Neutrophil (primary cell): ENCODE measurements around the gene MT1A.
A peak's percentile ranks its signal among the peaks of the same experiment; 100 is the strongest.

Experiments used
- H3K27ac ChIP-seq: fragments of 200-600 bp; sonication (generic); 2 replicates; pipeline ENCODE4 v1.5.1; 2016; ENCODE audit warnings: mild to moderate bottlenecking, moderate library complexity
- H3K27me3 ChIP-seq: fragments of 200-600 bp; sonication (generic); 2 replicates; pipeline ENCODE4 v1.6.0; 2016; ENCODE audit warnings: mild to moderate bottlenecking
- H3K36me3 ChIP-seq: fragments of 200-600 bp; sonication (generic); 2 replicates; pipeline ENCODE4 v1.5.1; 2017
- H3K4me1 ChIP-seq, 2 experiments: fragments of 200-600 bp in 1 of 2; sonication (generic) in 1 of 2; 1 replicate in 1 of 2; 2 replicates in 1 of 2; pipeline versions ENCODE4 v1.5.1 to v1.6.1; 2013 to 2016; ENCODE audit warnings: low read depth in 1 of 2, low read length in 1 of 2, mild to moderate bottlenecking in 1 of 2, moderate library complexity in 1 of 2; ENCODE audit not compliant: control insufficient read depth in 1 of 2, insufficient read depth in 1 of 2
- H3K4me3 ChIP-seq, 2 experiments: fragments of 200-600 bp in 1 of 2; sonication (generic) in 1 of 2; 1 replicate in 1 of 2; 2 replicates in 1 of 2; pipeline ENCODE4 v1.5.1; 2013 to 2016; ENCODE audit warnings: low read depth in 1 of 2, low read length in 1 of 2, mild to moderate bottlenecking in 1 of 2, moderate library complexity in 1 of 2
- H3K9me3 ChIP-seq: fragments of 200-600 bp; sonication (generic); 2 replicates; pipeline ENCODE4 v1.5.1; 2016
- TF ChIP-seq, protein P1 (sequence below): fragments of 200-600 bp; sonication (generic); IDR thresholded peaks from 2 replicates; pipeline ENCODE4 v1.5.1; 2016; ENCODE audit warnings: antibody characterized with exemption

MT1A gene

DNA sequence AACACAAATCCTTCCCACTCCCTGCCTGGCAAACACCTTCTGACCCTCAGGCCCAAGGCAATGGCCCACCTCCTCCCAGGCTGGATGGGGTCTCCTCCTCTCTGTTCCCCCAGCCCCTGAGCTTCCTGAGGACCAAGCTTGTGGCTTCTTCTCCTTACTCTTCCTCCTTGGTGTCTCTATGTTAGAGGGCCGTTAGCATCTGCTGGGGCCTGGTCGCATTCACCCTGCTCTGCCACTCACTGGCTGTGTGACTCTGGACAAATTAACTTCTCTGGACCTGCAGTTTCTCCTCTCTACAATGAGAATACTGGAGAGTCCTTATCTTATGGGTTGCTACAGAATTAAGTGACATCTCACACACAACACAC is 30.8 kb upstream of the MT1A start:
- Histone ChIP-seq H3K4me3 (peak overlapping the region; percentile 66 to 75), H3K36me3 (no peaks in the 10 kb centered on the region), H3K27ac (peak overlapping the region; percentile 73), H3K4me1 (peaks cover 26 to 27% of the 10 kb centered on the region in 2 experiments), H3K27me3 (peaks cover 14% of the 10 kb centered on the region), H3K9me3 (no peaks in the 10 kb centered on the region)
- TF ChIP-seq, protein P1, sequence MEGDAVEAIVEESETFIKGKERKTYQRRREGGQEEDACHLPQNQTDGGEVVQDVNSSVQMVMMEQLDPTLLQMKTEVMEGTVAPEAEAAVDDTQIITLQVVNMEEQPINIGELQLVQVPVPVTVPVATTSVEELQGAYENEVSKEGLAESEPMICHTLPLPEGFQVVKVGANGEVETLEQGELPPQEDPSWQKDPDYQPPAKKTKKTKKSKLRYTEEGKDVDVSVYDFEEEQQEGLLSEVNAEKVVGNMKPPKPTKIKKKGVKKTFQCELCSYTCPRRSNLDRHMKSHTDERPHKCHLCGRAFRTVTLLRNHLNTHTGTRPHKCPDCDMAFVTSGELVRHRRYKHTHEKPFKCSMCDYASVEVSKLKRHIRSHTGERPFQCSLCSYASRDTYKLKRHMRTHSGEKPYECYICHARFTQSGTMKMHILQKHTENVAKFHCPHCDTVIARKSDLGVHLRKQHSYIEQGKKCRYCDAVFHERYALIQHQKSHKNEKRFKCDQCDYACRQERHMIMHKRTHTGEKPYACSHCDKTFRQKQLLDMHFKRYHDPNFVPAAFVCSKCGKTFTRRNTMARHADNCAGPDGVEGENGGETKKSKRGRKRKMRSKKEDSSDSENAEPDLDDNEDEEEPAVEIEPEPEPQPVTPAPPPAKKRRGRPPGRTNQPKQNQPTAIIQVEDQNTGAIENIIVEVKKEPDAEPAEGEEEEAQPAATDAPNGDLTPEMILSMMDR, result no peak

DNA sequence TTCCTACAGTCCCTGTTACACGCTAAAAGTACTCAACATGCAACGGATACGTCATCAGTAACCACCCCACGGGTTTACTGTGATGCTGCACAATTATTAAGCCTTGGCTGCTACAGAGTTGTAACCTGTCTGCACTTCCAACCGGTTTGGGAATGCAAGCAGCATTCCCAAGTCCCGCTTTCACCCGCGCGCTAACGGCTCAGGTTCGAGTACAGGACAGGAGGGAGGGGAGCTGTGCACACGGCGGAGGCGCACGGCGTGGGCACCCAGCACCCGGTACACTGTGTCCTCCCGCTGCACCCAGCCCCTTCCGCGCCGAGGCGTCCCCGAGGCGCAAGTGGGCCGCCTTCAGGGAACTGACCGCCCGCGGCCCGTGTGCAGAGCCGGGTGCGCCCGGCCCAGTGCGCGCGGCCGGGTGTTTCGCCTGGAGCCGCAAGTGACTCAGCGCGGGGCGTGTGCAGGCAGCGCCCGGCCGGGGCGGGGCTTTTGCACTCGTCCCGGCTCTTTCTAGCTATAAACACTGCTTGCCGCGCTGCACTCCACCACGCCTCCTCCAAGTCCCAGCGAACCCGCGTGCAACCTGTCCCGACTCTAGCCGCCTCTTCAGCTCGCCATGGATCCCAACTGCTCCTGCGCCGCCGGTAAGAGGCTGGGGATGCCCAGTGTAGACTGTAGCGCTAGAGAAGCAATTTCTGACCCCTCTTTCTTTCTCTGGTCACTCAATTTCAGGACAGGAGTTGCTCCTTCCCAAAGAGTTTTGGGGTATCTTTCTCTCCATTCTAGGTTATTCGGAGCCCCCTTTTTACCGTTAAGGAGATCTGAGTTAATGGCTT is 30.2 kb upstream of the MT1A start, which contains the start of gene MT2A:
Gene MT2A (plus strand): TSS at position 542 of the 833 bp plus-strand sequence. CDS start 72 bp downstream, at position 614.
- Histone ChIP-seq H3K4me3 (peak within 1 kb of the TSS; percentile 66 to 75), H3K9me3 (no peaks in the 10 kb centered on the region), H3K36me3 (no peaks in the 10 kb centered on the region), H3K4me1 (peaks cover 26 to 27% of the 10 kb centered on the region in 2 experiments), H3K27me3 (peaks cover 14% of the 10 kb centered on the region), H3K27ac (peak within 1 kb of the TSS; percentile 73)
- TF ChIP-seq, protein P1, result peak; percentile 31

DNA sequence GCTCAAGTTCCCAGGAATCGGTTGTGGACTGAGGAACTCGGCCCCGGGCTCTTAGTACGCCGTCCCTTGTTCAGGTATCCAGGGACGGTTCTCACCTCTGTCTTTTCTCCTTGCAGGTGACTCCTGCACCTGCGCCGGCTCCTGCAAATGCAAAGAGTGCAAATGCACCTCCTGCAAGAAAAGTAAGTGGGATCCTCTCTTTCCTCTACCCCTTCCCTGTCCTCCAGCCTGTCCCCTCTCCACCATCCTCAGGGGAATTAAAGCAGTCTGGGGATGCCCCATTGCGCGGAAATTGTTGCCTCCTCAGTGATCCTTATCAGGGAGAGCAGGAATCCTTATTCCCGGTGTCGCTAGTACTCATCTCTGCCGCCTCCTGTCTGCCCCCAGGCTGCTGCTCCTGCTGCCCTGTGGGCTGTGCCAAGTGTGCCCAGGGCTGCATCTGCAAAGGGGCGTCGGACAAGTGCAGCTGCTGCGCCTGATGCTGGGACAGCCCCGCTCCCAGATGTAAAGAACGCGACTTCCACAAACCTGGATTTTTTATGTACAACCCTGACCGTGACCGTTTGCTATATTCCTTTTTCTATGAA is 29.5 kb upstream of the MT1A start:
- H3K36me3 ChIP-seq, result no peaks in the 10 kb centered on the region
- TF ChIP-seq, protein P1, result no peak
- H3K27ac ChIP-seq, result peak overlapping the region; percentile 73
- peak overlapping the region; percentile 66 to 75 for H3K4me3 ChIP-seq
- peaks cover 9% of the 10 kb centered on the region for H3K27me3 ChIP-seq
- peaks cover 26 to 27% of the 10 kb centered on the region in 2 experiments for H3K4me1 ChIP-seq
- H3K9me3 ChIP-seq, result no peaks in the 10 kb centered on the region

DNA sequence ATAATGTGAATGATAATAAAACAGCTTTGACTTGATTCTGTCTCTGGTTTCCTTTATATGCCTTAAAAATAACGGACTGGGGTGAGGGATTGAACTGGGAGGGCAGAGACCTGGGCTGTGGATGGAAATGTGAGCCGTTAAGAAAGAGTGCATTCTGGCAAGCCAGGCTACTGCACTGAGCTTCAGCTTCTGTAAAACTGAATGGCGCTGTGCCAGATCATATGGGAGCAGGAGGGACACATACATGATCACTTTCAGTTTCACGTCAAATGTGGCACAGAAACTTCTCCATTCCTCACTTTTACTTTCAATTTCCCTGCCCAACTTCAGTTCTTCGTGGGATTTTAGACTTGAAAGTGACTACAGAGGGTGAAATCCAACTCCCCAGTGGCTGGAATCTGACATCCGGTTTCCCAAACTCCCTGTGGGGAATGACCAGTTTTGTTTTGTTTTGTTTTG is 29.0 kb upstream of the MT1A start:
- TF ChIP-seq, protein P1, result no peak
- Histone ChIP-seq H3K4me3 (peak overlapping the region; percentile 66 to 75), H3K27me3 (peaks cover 7% of the 10 kb centered on the region), H3K36me3 (no peaks in the 10 kb centered on the region), H3K9me3 (no peaks in the 10 kb centered on the region), H3K4me1 (peaks cover 26 to 27% of the 10 kb centered on the region in 2 experiments), H3K27ac (peak overlapping the region; percentile 73)

DNA sequence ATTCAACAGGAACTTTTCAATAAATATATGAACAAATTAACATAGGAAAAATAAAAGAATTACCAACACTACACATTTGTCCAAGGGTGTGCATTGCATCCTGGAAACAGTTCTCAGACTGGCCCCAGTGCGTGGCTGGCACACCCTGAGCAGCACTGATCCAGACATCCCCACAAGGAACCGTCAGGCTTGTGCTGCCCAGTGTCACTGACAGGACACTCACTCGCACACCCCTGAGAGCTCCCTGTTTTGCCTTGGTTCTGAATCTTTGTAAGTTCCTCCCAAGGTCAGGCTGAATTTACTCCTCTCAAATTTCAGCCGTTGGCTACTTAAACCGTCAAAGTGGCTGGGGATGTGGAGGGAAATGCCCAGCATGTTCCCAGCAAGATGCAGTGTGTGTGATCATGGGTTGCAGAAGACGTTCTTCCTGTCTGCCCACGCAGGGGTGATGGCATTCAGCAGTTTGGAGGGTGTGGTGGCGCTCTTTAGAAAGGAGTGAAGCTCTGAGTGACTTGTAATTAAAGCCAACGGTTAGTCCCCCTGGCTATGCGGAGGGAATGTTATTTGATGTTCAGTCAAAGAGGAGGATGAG is 28.4 kb upstream of the MT1A start:
- Histone ChIP-seq H3K4me3 (peak overlapping the region; percentile 66 to 75), H3K4me1 (peaks cover 26 to 27% of the 10 kb centered on the region in 2 experiments), H3K36me3 (no peaks in the 10 kb centered on the region), H3K9me3 (no peaks in the 10 kb centered on the region), H3K27me3 (peaks cover 11% of the 10 kb centered on the region), H3K27ac (peak overlapping the region; percentile 73)
- TF ChIP-seq, protein P1, result no peak
